IMR-90 (cell line): ENCODE results near the gene AJM1. TPM values are rescaled to one million over a fixed set of nuclear protein-coding genes. Genes with fewer than 3 reads are reported as not detected.

Experiments
- ATAC-seq: fragments of 200-7000 bp; cut with Tn5 transposase; 2 replicates; pipeline ENCODE4 v1.9.1; 2020; ENCODE audit warnings: low read depth, mild to moderate bottlenecking, moderate library complexity
- BruUV-seq: library from RNA; stranded (reverse); fragments of 400-500 nt; replicated peaks from 2 replicates; lab custom pipeline; 2021; lab: Mats Ljungman, UMichigan
- CTCF ChIA-PET: fragments of 300-600 bp; formaldehyde crosslinking; extraction: SDS; loops from one replicate; lab custom pipeline; 2021; ENCODE audit warnings: antibody characterized with exemption; lab: Yijun Ruan, JAX
- POLR2A ChIA-PET: fragments of 300-600 bp; sonication (Branson Sonifier 250); formaldehyde crosslinking; loops from one replicate; lab custom pipeline; 2022; ENCODE audit warnings: antibody characterized with exemption; ENCODE audit not compliant: unreplicated experiment; lab: Charles Lee
- DNase-seq: peaks from one replicate; pipeline ENCODE4 v3.0.0; 2013
- H2AFZ ChIP-seq: replicated peaks from 2 replicates; pipeline ENCODE3; 2013; ENCODE audit warnings: low read length, mild to moderate bottlenecking; ENCODE audit not compliant: poor library complexity
- H2AK5ac ChIP-seq: 2 replicates; pipeline ENCODE4 v1.6.1; 2013; ENCODE audit warnings: low read depth, low read length, inconsistent platforms
- H2AK9ac ChIP-seq: replicated peaks from 2 replicates; pipeline ENCODE3; 2013; ENCODE audit warnings: mild to moderate bottlenecking, low read depth, low read length, moderate library complexity; ENCODE audit not compliant: poor library complexity
- H2BK120ac ChIP-seq: 2 replicates; pipeline ENCODE4 v1.6.1; 2013; ENCODE audit warnings: low read depth, low read length, inconsistent platforms
- H2BK15ac ChIP-seq: 3 replicates; pipeline ENCODE4 v1.6.1; 2013; ENCODE audit warnings: low read depth, low read length, inconsistent platforms
- H2BK20ac ChIP-seq: 2 replicates; pipeline ENCODE4 v1.6.1; 2013; ENCODE audit warnings: low read depth, mild to moderate bottlenecking, inconsistent platforms, low read length, moderate library complexity
- H2BK5ac ChIP-seq: 2 replicates; pipeline ENCODE4 v1.6.1; 2013; ENCODE audit warnings: mild to moderate bottlenecking, low read depth, low read length, inconsistent platforms; ENCODE audit not compliant: poor library complexity, severe bottlenecking
- H3K14ac ChIP-seq: replicated peaks from 2 replicates; pipeline ENCODE4 v1.6.1; 2013; ENCODE audit warnings: low read depth, low read length, inconsistent platforms
- H3K18ac ChIP-seq: 2 replicates; pipeline ENCODE4 v1.6.1; 2013; ENCODE audit warnings: low read depth, low read length, control low read depth
- H3K23ac ChIP-seq: 2 replicates; pipeline ENCODE4 v1.6.1; 2013; ENCODE audit warnings: low read depth, low read length, inconsistent platforms
- H3K27ac ChIP-seq: 2 replicates; pipeline ENCODE4 v1.5.1; 2013; ENCODE audit warnings: mild to moderate bottlenecking, control low read depth, low read length; ENCODE audit not compliant: insufficient read depth
- H3K27me3 ChIP-seq: 2 replicates; pipeline ENCODE4 v1.6.1; 2013; ENCODE audit warnings: low read length; ENCODE audit not compliant: control insufficient read depth, insufficient read depth
- H3K36me3 ChIP-seq: 2 replicates; pipeline ENCODE4 v1.6.1; 2013; ENCODE audit warnings: low read length, mixed read lengths; ENCODE audit not compliant: control insufficient read depth, insufficient read depth
- H3K4ac ChIP-seq: 2 replicates; pipeline ENCODE4 v1.6.1; 2013; ENCODE audit warnings: low read depth, low read length, inconsistent platforms
- H3K4me1 ChIP-seq: 2 replicates; pipeline ENCODE4 v1.6.1; 2013; ENCODE audit warnings: low read length, mixed read lengths; ENCODE audit not compliant: control insufficient read depth, insufficient read depth
- H3K4me2 ChIP-seq: 2 replicates; pipeline ENCODE4 v1.6.1; 2013; ENCODE audit warnings: low read depth, mild to moderate bottlenecking, control low read depth, low read length, moderate library complexity
- H3K4me3 ChIP-seq: 2 replicates; pipeline ENCODE4 v1.5.1; 2013; ENCODE audit warnings: low read depth, mild to moderate bottlenecking, control low read depth, low read length, moderate library complexity; ENCODE audit not compliant: insufficient read depth
- H3K56ac ChIP-seq: 2 replicates; pipeline ENCODE4 v1.6.1; 2013; ENCODE audit warnings: low read length, inconsistent platforms; ENCODE audit not compliant: insufficient read depth; ENCODE audit errors: extremely low read depth
- H3K79me1 ChIP-seq, 2 experiments: 2 replicates each; pipeline ENCODE4 v1.6.1; 2013; ENCODE audit warnings: low read length in 2 of 2, inconsistent platforms in 1 of 2, low read depth in 1 of 2
- H3K9ac ChIP-seq: 2 replicates; pipeline ENCODE4 v1.6.1; 2013; ENCODE audit warnings: low read depth, low read length, control low read depth
- H3K9me1 ChIP-seq: 2 replicates; pipeline ENCODE4 v1.6.1; 2013; ENCODE audit warnings: low read length, inconsistent platforms; ENCODE audit not compliant: insufficient read depth
- H3K9me3 ChIP-seq: 2 replicates; pipeline ENCODE4 v1.6.1; 2013; ENCODE audit warnings: low read length; ENCODE audit not compliant: control insufficient read depth, insufficient read depth
- H4K20me1 ChIP-seq: 2 replicates; pipeline ENCODE4 v1.6.1; 2013; ENCODE audit warnings: low read length, inconsistent platforms; ENCODE audit not compliant: insufficient read depth
- H4K5ac ChIP-seq: 2 replicates; pipeline ENCODE4 v1.6.1; 2013; ENCODE audit warnings: mild to moderate bottlenecking, low read depth, low read length, control low read depth
- H4K8ac ChIP-seq, 2 experiments: 2 replicates each; pipeline ENCODE4 v1.6.1; 2013; ENCODE audit warnings: low read depth in 2 of 2, low read length in 2 of 2, control low read depth in 1 of 2, inconsistent platforms in 1 of 2
- H4K91ac ChIP-seq: 2 replicates; pipeline ENCODE4 v1.6.1; 2013; ENCODE audit warnings: low read depth, low read length, inconsistent platforms; ENCODE audit not compliant: insufficient read depth
- MAFK ChIP-seq: IDR thresholded peaks from 2 replicates; pipeline ENCODE4 v1.6.1; 2012; ENCODE audit warnings: low read depth, low read length, improper control_type of control experiment
- POLR2A ChIP-seq: IDR thresholded peaks from 2 replicates; pipeline ENCODE4 v1.6.1; 2012; ENCODE audit warnings: mild to moderate bottlenecking, low read depth, low read length
- RCOR1 ChIP-seq: IDR thresholded peaks from 2 replicates; pipeline ENCODE4 v1.6.1; 2012; ENCODE audit warnings: mild to moderate bottlenecking, low read length, improper control_type of control experiment; ENCODE audit not compliant: insufficient replicate concordance
- SMC3 ChIP-seq: fragments of 150-350 bp; IDR thresholded peaks from 2 replicates; pipeline ENCODE4 v1.6.1; 2016; ENCODE audit warnings: low read depth, mild to moderate bottlenecking, antibody characterized with exemption, low read length, moderate library complexity
- WGBS, 2 experiments: methylation state at CpG; one replicate each; pipeline versions ENCODE4 v1.1.5 to v1.1.7; 2013; ENCODE audit warnings: missing lambda C conversion rate in 2 of 2; ENCODE audit not compliant: insufficient read length in 1 of 2; ENCODE audit errors: extremely low coverage in 2 of 2; 5-methylcytosine and 5-hydroxymethylcytosine counted together
- dilution Hi-C: fragments of 300-500 bp; cut with HindIII; formaldehyde crosslinking; loops from one replicate; pipeline ENCODE4 v1.14.3; 2018; ENCODE audit warnings: low sequenced_read_pairs; ENCODE audit not compliant: unreplicated experiment
- in situ Hi-C: fragments of 300-500 bp; cut with MboI; formaldehyde crosslinking; loops from 3 replicates; pipeline ENCODE4 v1.14.3; 2019; ENCODE audit warnings: low sequenced_read_pairs, inconsistent platforms, mixed read lengths
- intact Hi-C: fragments of 100-400 bp; cut with micrococcal nuclease; formaldehyde crosslinking; loops from 2 replicates; pipeline ENCODE4 v1.10.0; 2022
- polyA plus RNA-seq, 3 experiments: library from polyadenylated mRNA; depleted of rRNA; stranded (reverse); fragments of >200 nt; gene quantifications; 2 replicates each; pipeline ENCODE4 v1.2.3, GENCODE V29; 2012; ENCODE audit warnings: low replicate concordance in 1 of 3
- total RNA-seq: library from RNA; depleted of rRNA; stranded (reverse); fragments of >200 nt; gene quantifications from 2 replicates; pipeline ENCODE4 v1.2.3, GENCODE V29; 2012
- TF ChIP-seq, protein P1 (sequence below): fragments of 150-350 bp; IDR thresholded peaks from 2 replicates; pipeline ENCODE4 v1.6.1; 2017; ENCODE audit warnings: mild to moderate bottlenecking, antibody characterized with exemption, low read length, low read depth
- TF ChIP-seq, protein P2 (sequence below): conservative IDR thresholded peaks from 2 replicates; pipeline ENCODE4 v1.5.1; 2012; ENCODE audit warnings: mild to moderate bottlenecking, low read depth, low read length, improper control_type of control experiment

The AJM1 gene
- total and polyA plus RNA-seq, 2 of the 4 experiments (the other 2 are of a cell fraction), result 0.18 to 1.5 TPM

DNA sequence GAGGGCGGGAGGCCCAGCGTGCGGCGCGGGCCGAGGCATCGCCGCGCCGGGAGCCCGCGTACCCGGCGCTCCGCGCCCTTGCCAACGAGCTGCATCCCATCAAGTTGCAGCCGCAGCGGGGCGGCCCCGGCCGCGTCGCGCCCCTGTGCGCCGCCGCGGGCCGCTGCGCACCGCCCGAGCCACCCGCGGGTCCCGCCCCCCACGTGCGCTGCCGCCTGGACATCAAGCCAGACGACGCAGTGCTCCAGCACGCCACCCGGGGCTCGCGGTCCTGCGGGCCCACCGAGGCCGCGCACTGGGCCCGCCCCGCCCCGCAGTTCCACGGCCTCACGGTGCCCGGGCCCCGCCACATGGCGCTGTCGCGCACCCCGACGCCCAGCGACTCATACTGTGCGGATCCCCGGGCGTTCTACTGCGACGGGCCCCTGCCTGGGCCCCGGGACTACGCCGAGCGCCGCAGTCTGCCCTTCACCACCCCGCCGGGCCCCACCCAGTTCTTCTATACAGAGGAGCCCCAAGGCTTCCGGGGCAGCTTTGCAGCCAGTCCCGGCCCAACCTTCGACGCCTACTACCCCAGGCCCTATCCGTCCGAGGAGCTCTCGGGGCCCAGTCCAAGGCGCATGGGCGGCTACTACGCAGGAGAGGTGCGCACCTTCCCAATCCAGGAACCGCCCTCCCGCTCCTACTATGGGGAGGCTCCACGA lies 2.6 kb downstream of the AJM1 start:
- H3K27me3 ChIP-seq, result peaks cover 22% of the 10 kb centered on the region
- intact Hi-C loops, result no loop called here

More for the DNA sequence above, 2.6 kb downstream of the AJM1 start:
- Histone ChIP-seq H3K9me1 (peaks cover 7% of the 10 kb centered on the region; the same call in 1 of the 2 replicates), H4K20me1 (peaks cover 29% of the 10 kb centered on the region), H3K14ac (no peak overlapping the region), H3K4me3 (no peak overlapping the region), H4K91ac (no peak overlapping the region), H2AFZ (no peak overlapping the region), H3K23ac (no peak overlapping the region), H3K56ac (no peak overlapping the region), H2BK120ac (no peak overlapping the region), H3K79me1 (peaks cover 3 to 16% of the 10 kb centered on the region in 2 experiments; a peak in 2 of 4 replicates), H2BK15ac (no peak overlapping the region), H3K9me3 (peaks cover 6% of the 10 kb centered on the region; the same call in 1 of the 2 replicates), H3K36me3 (peaks cover 2% of the 10 kb centered on the region; the same call in 1 of the 2 replicates), H3K27ac (no peak overlapping the region), H3K4ac (no peak overlapping the region), H3K18ac (no peak overlapping the region), H3K9ac (no peak overlapping the region), H3K4me2 (no peak overlapping the region), H2BK5ac (no peak overlapping the region), H2AK9ac (no peak overlapping the region), H4K5ac (no peak overlapping the region), H2AK5ac (no peak overlapping the region; the same call in 1 of the 2 replicates), H2BK20ac (no peak overlapping the region), H3K4me1 (peaks cover 12% of the 10 kb centered on the region), H4K8ac (no peak overlapping the region)
- CTCF ChIA-PET, result no interaction called here
- BruUV-seq, result no TSS peak
- POLR2A ChIA-PET, result interaction anchor here (0.6 kb wide), 1 partner anchor 103 kb away, joined by 3 read pairs; no protein-coding TSS in a partner anchor
- in situ Hi-C loops (no loop called here), dilution Hi-C loops (no loop called here)
- TF ChIP-seq RCOR1, result no peak
- no peak for TF ChIP-seq MAFK
- TF ChIP-seq, protein P1, sequence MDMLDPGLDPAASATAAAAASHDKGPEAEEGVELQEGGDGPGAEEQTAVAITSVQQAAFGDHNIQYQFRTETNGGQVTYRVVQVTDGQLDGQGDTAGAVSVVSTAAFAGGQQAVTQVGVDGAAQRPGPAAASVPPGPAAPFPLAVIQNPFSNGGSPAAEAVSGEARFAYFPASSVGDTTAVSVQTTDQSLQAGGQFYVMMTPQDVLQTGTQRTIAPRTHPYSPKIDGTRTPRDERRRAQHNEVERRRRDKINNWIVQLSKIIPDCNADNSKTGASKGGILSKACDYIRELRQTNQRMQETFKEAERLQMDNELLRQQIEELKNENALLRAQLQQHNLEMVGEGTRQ, result no peak
- TF ChIP-seq SMC3, result no peak
- TF ChIP-seq, protein P2, sequence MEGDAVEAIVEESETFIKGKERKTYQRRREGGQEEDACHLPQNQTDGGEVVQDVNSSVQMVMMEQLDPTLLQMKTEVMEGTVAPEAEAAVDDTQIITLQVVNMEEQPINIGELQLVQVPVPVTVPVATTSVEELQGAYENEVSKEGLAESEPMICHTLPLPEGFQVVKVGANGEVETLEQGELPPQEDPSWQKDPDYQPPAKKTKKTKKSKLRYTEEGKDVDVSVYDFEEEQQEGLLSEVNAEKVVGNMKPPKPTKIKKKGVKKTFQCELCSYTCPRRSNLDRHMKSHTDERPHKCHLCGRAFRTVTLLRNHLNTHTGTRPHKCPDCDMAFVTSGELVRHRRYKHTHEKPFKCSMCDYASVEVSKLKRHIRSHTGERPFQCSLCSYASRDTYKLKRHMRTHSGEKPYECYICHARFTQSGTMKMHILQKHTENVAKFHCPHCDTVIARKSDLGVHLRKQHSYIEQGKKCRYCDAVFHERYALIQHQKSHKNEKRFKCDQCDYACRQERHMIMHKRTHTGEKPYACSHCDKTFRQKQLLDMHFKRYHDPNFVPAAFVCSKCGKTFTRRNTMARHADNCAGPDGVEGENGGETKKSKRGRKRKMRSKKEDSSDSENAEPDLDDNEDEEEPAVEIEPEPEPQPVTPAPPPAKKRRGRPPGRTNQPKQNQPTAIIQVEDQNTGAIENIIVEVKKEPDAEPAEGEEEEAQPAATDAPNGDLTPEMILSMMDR, result no peak
- no peak for TF ChIP-seq POLR2A
- no peak for DNase-seq
- 18% methylated on average over 55 of the region's 88 CpGs; no CpG with 5 or more reads in 1 of the 2 experiments for WGBS, 2 experiments
- ATAC-seq, result no peak
